ACC112 (cell line): ENCODE measurements around the gene GFRA1.

ENCODE experiments used
- H2AFZ ChIP-seq: fragments of 200-600 bp; sonication (generic); one replicate; pipeline ENCODE4 v1.6.0; 2017; ENCODE audit warnings: antibody characterized with exemption, low read length; ENCODE audit not compliant: unreplicated experiment
- H3K27ac ChIP-seq: fragments of 200-600 bp; sonication (generic); 2 replicates; pipeline ENCODE4 v1.5.1; 2014; ENCODE audit warnings: low read depth, mild to moderate bottlenecking, antibody characterized with exemption, low read length, moderate library complexity
- H3K27me3 ChIP-seq: fragments of 200-600 bp; sonication (generic); 2 replicates; pipeline ENCODE4 v1.6.1; 2014; ENCODE audit warnings: mild to moderate bottlenecking, antibody characterized with exemption, low read length, moderate library complexity, mixed read lengths; ENCODE audit not compliant: insufficient read depth
- H3K36me3 ChIP-seq: fragments of 200-600 bp; sonication (generic); 2 replicates; pipeline ENCODE4 v1.6.1; 2016; ENCODE audit warnings: mild to moderate bottlenecking, antibody characterized with exemption, low read length, moderate library complexity, mixed read lengths; ENCODE audit not compliant: insufficient read depth
- H3K4me1 ChIP-seq: fragments of 200-600 bp; sonication (generic); one replicate; pipeline ENCODE4 v1.6.1; 2016; ENCODE audit warnings: low read length, mixed read lengths; ENCODE audit not compliant: insufficient read depth, unreplicated experiment, control insufficient read depth
- H3K4me3 ChIP-seq: fragments of 200-600 bp; sonication (generic); 2 replicates; pipeline ENCODE4 v1.5.1; 2014; ENCODE audit warnings: mild to moderate bottlenecking, low read depth, low read length
- H3K79me2 ChIP-seq: fragments of 200-600 bp; sonication (generic); one replicate; pipeline ENCODE4 v1.6.0; 2016; ENCODE audit warnings: low read length; ENCODE audit not compliant: control insufficient read depth, unreplicated experiment, insufficient read depth

GFRA1 gene

DNA sequence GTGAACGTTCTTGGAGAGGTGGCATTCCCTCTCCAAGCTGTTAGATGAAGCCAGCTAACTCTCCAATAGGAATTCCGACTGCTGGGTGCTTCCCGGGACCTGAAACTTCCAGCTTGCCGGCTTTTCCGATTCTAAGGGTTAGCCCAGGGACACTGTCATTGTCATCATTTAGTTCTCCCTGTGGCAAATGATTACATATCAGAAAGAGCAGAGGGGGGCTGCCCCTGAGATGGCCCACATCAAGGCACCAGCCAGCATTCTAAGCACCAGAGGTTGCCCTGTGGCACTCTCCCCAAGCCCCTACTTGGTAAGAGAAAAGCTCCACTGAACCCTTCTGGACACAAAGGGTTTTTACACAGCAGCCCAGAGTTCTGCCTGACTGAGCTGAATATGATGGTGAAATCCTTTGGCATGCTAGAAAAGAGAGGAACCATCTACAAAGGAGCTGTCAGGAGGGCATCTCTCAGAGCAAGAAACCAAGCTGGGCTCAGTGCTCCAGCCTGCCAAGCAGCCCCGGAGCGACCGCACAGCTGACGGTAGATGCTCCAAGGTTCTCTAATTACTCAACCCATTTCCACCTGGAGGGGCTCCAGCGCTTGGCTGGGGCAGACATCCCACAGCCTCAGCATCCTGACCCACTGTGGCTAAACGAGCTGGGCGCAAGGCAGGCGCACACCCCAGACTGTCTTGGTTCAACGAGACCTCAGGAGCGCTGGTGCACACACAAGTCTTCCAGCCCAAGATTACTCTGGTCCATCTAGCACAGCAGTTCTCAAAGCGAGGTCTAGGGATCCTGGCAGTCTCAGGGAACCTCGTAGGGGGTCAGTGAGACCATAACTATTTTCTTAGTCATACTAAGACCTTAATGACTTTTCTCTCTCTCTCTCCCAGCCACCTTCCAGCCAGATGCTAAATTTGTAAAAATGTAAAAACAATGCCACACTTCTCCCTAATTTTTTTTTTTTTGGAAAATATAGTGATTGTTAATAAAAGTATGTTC is 160.5 kb downstream of the GFRA1 start:
- no peak overlapping the region for H2AFZ ChIP-seq
- no peaks in the 10 kb centered on the region for H3K27me3 ChIP-seq
- H3K4me1 ChIP-seq, result peaks cover 14% of the 10 kb centered on the region
- no peaks in the 10 kb centered on the region for H3K36me3 ChIP-seq
- no peak overlapping the region for H3K27ac ChIP-seq
- no peaks in the 10 kb centered on the region for H3K79me2 ChIP-seq
- H3K4me3 ChIP-seq, result no peak overlapping the region

DNA sequence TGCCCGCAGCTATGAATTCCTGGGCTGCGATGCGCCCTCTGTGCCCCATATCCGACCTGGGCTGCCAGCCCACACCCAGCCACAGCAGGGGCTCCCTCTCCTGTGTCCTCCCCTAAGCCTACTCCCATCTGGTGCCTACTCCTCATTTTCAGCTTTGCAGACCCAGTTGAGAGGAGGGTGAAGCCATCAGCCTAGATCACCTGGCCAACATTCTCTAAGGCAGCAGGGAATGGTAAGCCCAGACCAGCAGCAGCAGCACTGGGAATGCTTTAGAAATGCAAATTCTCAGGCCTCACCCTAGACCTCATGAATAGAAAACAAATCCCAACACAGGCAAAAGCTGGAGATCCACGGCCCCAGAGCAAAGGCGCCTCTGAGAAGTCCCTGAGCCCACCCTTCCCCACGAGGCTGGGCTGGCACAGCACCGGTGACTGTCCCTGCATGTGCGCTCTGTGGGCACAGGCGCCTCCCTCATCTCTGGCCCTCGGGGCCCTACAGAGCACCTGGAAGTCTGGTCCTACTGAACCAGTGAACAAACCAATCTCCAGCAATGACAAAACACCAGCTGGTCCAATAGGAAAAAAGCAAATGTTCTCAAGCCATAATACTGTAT is 161.4 kb downstream of the GFRA1 start:
- peaks cover 14% of the 10 kb centered on the region for H3K4me1 ChIP-seq

DNA sequence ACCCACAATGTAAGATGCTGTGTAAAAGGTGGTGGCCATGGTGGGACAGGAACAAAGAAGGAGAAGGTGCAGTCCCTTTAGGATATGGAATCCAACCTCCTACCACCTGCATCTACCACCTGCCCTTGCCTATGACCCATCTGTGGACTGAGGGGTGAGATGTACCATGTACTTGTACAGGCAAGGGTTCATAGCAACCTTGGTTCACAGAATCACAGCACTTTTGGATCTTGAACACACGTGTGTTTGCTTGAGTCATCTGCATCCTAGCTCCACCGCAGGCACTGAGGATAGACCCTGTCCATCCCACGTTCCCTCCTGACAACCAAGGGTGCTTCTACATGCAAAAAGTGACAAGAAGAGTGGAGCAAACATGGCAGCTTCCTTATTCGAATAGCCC is 162.3 kb downstream of the GFRA1 start:
- no peak overlapping the region for H2AFZ ChIP-seq
- no peaks in the 10 kb centered on the region for H3K36me3 ChIP-seq
- H3K79me2 ChIP-seq, result no peaks in the 10 kb centered on the region
- H3K27me3 ChIP-seq, result no peaks in the 10 kb centered on the region
- H3K4me3 ChIP-seq, result no peak overlapping the region
- H3K27ac ChIP-seq, result no peak overlapping the region
- peaks cover 14% of the 10 kb centered on the region for H3K4me1 ChIP-seq

More for the DNA sequence above, 161.4 kb downstream of the GFRA1 start:
- no peaks in the 10 kb centered on the region for H3K36me3 ChIP-seq
- H3K27me3 ChIP-seq, result no peaks in the 10 kb centered on the region
- H2AFZ ChIP-seq, result no peak overlapping the region
- no peak overlapping the region for H3K4me3 ChIP-seq
- no peaks in the 10 kb centered on the region for H3K79me2 ChIP-seq
- H3K27ac ChIP-seq, result no peak overlapping the region

DNA sequence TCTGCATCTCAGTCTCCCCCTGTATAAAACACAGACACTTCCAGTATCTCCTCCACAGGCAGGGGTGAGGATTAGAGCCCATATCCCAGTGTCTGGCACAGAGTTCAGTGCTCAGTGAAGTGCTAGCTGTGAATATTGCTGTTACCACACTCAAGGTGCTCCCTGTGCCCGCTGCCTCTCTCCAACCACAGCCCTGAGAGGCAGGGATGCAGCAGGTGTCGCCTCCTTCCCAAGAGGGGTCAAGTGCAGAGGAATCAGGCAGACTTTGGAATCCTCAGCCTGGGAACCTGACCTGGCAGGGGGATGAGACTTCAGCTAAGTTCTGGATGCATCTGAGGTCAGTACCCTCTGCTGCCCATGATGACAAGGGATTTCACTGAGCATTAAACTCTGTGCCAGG is 163.1 kb downstream of the GFRA1 start:
- H3K79me2 ChIP-seq, result no peaks in the 10 kb centered on the region
- no peak overlapping the region for H3K4me3 ChIP-seq
- peaks cover 14% of the 10 kb centered on the region for H3K4me1 ChIP-seq
- H3K27ac ChIP-seq, result no peak overlapping the region
- no peaks in the 10 kb centered on the region for H3K27me3 ChIP-seq
- no peak overlapping the region for H2AFZ ChIP-seq
- no peaks in the 10 kb centered on the region for H3K36me3 ChIP-seq

DNA sequence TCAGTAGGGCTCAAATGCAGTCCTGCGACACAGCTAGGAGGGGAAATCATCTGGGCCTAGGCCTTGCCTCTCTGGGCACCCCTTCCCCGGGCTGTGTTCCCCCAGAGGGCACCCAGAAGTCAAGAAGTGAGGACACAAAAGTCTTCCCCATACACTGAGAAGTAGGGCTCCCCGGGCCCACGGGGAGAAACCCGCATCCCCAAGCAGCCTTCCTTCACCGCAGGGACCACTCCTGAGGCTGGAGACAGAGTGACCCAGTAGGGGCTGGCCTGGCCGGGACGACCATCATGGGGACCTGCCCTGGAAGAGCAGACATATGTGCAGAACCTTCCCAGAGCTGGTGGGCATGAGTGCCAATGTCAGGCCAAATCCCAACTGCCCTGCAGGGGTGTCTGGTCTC is 163.5 kb downstream of the GFRA1 start:
- Histone ChIP-seq H3K79me2 (no peaks in the 10 kb centered on the region), H3K4me1 (peaks cover 11% of the 10 kb centered on the region), H2AFZ (no peak overlapping the region), H3K27ac (no peak overlapping the region), H3K4me3 (no peak overlapping the region), H3K36me3 (no peaks in the 10 kb centered on the region), H3K27me3 (no peaks in the 10 kb centered on the region)

DNA sequence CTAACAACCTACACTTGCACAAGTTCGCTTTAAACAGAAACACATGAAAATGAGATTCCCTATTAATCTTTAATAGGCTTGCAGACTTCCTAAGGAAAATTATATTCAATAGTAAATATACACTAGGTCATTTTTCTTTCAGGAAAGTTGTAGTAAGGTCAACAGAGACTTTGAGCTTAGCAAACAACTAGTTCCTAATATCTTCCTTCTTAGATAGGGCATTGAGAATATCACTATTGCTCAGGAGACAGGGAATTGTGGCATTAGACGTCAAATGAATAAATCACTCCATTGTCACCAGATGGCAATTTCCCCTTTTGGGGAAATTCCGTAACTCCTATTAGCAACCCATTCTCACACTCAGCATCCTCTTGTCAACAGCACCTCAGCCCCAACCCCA is 164.9 kb downstream of the GFRA1 start:
- Histone ChIP-seq H3K4me3 (no peak overlapping the region), H3K79me2 (no peaks in the 10 kb centered on the region), H3K36me3 (no peaks in the 10 kb centered on the region), H2AFZ (no peak overlapping the region), H3K27me3 (no peaks in the 10 kb centered on the region), H3K4me1 (no peaks in the 10 kb centered on the region), H3K27ac (no peak overlapping the region)

DNA sequence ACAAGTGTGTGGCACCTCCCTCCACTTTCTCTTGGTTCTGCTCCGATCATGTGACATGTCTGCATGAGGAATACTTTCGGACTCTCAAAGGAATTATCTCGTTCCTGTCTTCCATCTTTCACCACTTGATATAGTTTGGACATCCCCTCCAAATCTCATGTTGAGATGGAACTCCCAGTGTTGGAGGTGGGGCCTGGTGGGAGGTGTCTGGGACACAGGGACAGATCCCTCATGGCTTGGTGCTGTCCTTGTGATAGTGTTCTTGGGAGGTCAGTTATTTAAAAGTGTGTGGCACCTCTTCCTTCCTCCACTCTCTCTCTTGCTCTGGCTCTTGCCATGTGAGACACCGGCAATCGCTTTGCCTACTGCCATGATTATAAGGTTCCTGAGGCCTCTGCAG is 166.4 kb downstream of the GFRA1 start:
- no peaks in the 10 kb centered on the region for H3K27me3 ChIP-seq
- H3K79me2 ChIP-seq, result no peaks in the 10 kb centered on the region
- no peaks in the 10 kb centered on the region for H3K36me3 ChIP-seq
- no peak overlapping the region for H3K4me3 ChIP-seq
- H3K27ac ChIP-seq, result no peak overlapping the region
- H2AFZ ChIP-seq, result no peak overlapping the region
- H3K4me1 ChIP-seq, result no peaks in the 10 kb centered on the region

DNA sequence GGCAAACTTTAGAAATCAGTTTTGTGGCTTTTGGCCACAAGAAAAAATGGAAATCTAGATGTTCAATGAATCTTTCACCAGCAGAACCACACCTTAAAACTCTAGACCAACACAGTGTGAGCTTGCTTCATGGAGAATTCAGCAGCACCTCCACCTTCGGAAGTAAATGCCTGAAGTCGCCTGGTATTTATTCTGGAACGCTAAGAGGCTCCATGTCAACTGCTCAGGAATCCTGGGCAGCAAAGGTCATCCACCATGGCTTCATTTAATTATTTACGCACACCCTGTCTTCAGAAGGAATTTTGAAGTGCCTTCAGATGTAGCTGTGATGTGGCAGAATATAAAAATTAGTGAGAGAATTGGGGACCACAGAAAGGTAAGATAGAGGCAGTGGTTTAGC is 167.7 kb downstream of the GFRA1 start:
- Histone ChIP-seq H3K27ac (no peak overlapping the region), H3K4me3 (no peak overlapping the region), H3K36me3 (no peaks in the 10 kb centered on the region), H3K27me3 (no peaks in the 10 kb centered on the region), H3K79me2 (no peaks in the 10 kb centered on the region), H3K4me1 (no peaks in the 10 kb centered on the region), H2AFZ (no peak overlapping the region)

DNA sequence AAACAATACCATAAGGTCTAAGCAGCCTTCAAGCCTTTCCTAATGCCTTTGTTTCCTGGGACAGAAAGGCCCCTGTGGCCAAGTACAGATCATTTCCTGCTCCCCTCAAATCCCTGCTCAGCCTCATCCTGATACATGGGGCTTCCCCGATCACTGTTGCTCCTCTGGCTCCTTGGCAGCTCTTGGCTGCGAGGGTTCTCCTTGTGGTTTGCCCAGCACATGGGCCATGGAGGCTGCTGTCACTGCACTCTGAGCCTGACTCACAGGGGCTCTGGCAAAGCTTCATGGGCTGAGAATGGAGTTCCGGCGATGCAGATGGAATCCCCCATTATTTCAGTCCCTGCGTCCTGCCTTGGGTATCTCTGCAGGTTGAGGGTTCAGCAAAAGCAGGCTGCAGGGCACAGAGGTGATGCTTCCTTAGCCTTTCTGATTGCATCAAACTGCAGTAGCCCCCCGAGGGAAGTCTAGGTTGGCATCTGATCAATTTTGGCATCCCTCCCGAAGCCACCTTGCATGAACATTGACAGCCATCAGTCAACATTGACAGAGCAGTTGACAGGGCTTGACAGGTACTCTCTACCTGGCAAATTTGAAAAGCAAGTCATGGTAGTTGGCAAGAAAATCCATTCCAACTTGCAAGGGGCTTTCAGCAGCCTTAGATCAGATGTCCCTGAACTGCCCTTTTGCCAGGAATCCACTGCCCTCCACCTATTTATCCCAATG is 168.6 kb downstream of the GFRA1 start:
- Histone ChIP-seq H3K4me3 (no peak overlapping the region), H3K27me3 (peaks cover 3% of the 10 kb centered on the region; the same call in 1 of the 2 replicates), H3K4me1 (no peaks in the 10 kb centered on the region), H2AFZ (no peak overlapping the region), H3K27ac (no peak overlapping the region), H3K79me2 (no peaks in the 10 kb centered on the region), H3K36me3 (no peaks in the 10 kb centered on the region)

DNA sequence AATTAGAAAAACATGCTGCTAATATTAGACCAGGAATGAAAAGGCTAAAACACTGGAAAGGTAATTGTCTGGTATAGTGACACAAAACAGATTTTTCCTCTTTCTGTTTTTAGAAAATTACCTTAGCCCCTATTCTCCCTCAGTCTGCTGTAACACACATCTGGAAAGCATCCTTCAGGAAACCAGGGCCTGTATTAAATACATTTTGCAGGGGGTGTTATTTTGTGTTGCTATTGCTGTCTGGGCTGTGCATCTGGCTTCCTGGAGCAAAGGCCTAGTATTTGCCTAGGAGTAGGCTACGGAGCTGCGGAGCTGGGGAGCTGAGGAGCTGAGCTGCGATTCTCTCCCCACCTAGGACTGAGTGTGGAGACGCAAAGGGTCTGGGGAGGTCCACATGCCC is 169.3 kb downstream of the GFRA1 start:
- Histone ChIP-seq H3K79me2 (no peaks in the 10 kb centered on the region), H2AFZ (no peak overlapping the region), H3K4me3 (no peak overlapping the region), H3K4me1 (no peaks in the 10 kb centered on the region), H3K36me3 (no peaks in the 10 kb centered on the region), H3K27ac (no peak overlapping the region), H3K27me3 (peaks cover 4% of the 10 kb centered on the region; the same call in 1 of the 2 replicates)
